ENCODE measurements around the gene PLEKHN1. TPM values are rescaled to one million over a fixed set of nuclear protein-coding genes. Genes with fewer than 3 reads are reported as not detected.
A peak's percentile ranks its signal among the peaks of the same experiment; 100 is the strongest.

The PLEKHN1 gene
- total RNA-seq: 1 to 10 TPM; 1.1 to 1.4 TPM

- peaks cover 11% of the 10 kb centered on the region for H3K27me3 Mint-ChIP-seq
- H3K36me3 Mint-ChIP-seq (ENCODE audit: low read depth): no peaks in the 10 kb centered on the region
- H3K9me3 Mint-ChIP-seq (ENCODE audit: low read depth): no peaks in the 10 kb centered on the region
- no peak within 1 kb of the TSS for H3K27ac Mint-ChIP-seq
- H3K4me3 Mint-ChIP-seq: peak within 1 kb of the TSS; percentile 68
- intact Hi-C loops (cut with DNase I, micrococcal nuclease): loop anchor here in 1 of 2 experiments (10.0 kb wide), 1 partner anchor 59 kb away; the partner anchor contains the start of gene AGRN
- CTCF ChIA-PET: interaction anchor here (0.7 kb wide), 1 partner anchor 47 kb away, joined by 3 read pairs; the partner anchor contains the start of gene ISG15
- POLR2A ChIA-PET: no interaction called here
- ATAC-seq (peak; percentile 59), DNase-seq (peak; percentile 53)
- peaks cover 10% of the 10 kb centered on the region for H3K4me1 Mint-ChIP-seq
These were observed at the start of gene PLEKHN1 for GRCh38 chr1:966135-966703. Gene PLEKHN1, plus strand, starts transcription at chr1:966482. Its CDS starts 50 bp downstream, at chr1:966532.

GRCh38 chr1:917076-917459 lies 49.2 kb upstream of the PLEKHN1 start:
- no peak overlapping the region for H3K27ac Mint-ChIP-seq
- H3K27me3 Mint-ChIP-seq: peaks cover 31% of the 10 kb centered on the region
- H3K4me3 Mint-ChIP-seq: no peak overlapping the region
- peaks cover 11% of the 10 kb centered on the region for H3K4me1 Mint-ChIP-seq
- intact Hi-C loops (cut with DNase I, micrococcal nuclease): no loop called here
- H3K9me3 Mint-ChIP-seq (ENCODE audit: low read depth): no peaks in the 10 kb centered on the region
- no peaks in the 10 kb centered on the region for H3K36me3 Mint-ChIP-seq (ENCODE audit: low read depth)
- no peak for ATAC-seq
- DNase-seq: no peak
- POLR2A ChIA-PET: no interaction called here
- CTCF ChIA-PET: no interaction called here

GRCh38 chr1:917466-918091 lies 48.7 kb upstream of the PLEKHN1 start:
- no peak overlapping the region for H3K4me3 Mint-ChIP-seq
- intact Hi-C loops (cut with DNase I, micrococcal nuclease): no loop called here
- H3K9me3 Mint-ChIP-seq (ENCODE audit: low read depth): no peaks in the 10 kb centered on the region
- H3K4me1 Mint-ChIP-seq: peaks cover 10% of the 10 kb centered on the region
- H3K27me3 Mint-ChIP-seq: peaks cover 34% of the 10 kb centered on the region
- DNase-seq (no peak), ATAC-seq (no peak)
- H3K36me3 Mint-ChIP-seq (ENCODE audit: low read depth): no peaks in the 10 kb centered on the region
- CTCF ChIA-PET: no interaction called here
- no peak overlapping the region for H3K27ac Mint-ChIP-seq
- POLR2A ChIA-PET: no interaction called here

GRCh38 chr1:918353-918752 lies 47.9 kb upstream of the PLEKHN1 start:
- H3K27me3 Mint-ChIP-seq: peaks cover 35% of the 10 kb centered on the region
- peaks cover 11% of the 10 kb centered on the region for H3K4me1 Mint-ChIP-seq
- ChIA-PET POLR2A (no interaction called here), CTCF (no interaction called here)
- no peaks in the 10 kb centered on the region for H3K9me3 Mint-ChIP-seq (ENCODE audit: low read depth)
- ATAC-seq (no peak), DNase-seq (no peak)
- H3K36me3 Mint-ChIP-seq (ENCODE audit: low read depth): peaks cover 1% of the 10 kb centered on the region
- no peak overlapping the region for H3K4me3 Mint-ChIP-seq
- intact Hi-C loops (cut with DNase I, micrococcal nuclease): no loop called here
- no peak overlapping the region for H3K27ac Mint-ChIP-seq

- CTCF ChIA-PET: no interaction called here
- Mint-ChIP-seq H3K9me3 (ENCODE audit: low read depth) (no peaks in the 10 kb centered on the region), H3K36me3 (ENCODE audit: low read depth) (peaks cover 2% of the 10 kb centered on the region), H3K27me3 (peaks cover 37% of the 10 kb centered on the region), H3K4me3 (no peak overlapping the region), H3K27ac (no peak overlapping the region), H3K4me1 (peaks cover 12% of the 10 kb centered on the region)
- no peak for DNase-seq
- POLR2A ChIA-PET: no interaction called here
- ATAC-seq: no peak
- intact Hi-C loops (cut with DNase I, micrococcal nuclease): no loop called here
These were observed 47.4 kb upstream of the PLEKHN1 start for GRCh38 chr1:918843-919242.

- Mint-ChIP-seq H3K27me3 (peaks cover 37% of the 10 kb centered on the region), H3K36me3 (ENCODE audit: low read depth) (peaks cover 2% of the 10 kb centered on the region), H3K27ac (no peak overlapping the region), H3K9me3 (ENCODE audit: low read depth) (no peaks in the 10 kb centered on the region), H3K4me1 (peaks cover 12% of the 10 kb centered on the region), H3K4me3 (no peak overlapping the region)
- ATAC-seq (no peak), DNase-seq (no peak)
- intact Hi-C loops (cut with DNase I, micrococcal nuclease): no loop called here
- ChIA-PET POLR2A (no interaction called here), CTCF (interaction anchor here (1.6 kb wide), 1 partner anchor 7 kb away, joined by 5 read pairs; no protein-coding TSS in a partner anchor)
These were observed 46.9 kb upstream of the PLEKHN1 start for GRCh38 chr1:919271-919872.

GRCh38 chr1:920010-920409 lies 46.3 kb upstream of the PLEKHN1 start:
- intact Hi-C loops (cut with DNase I, micrococcal nuclease): loop anchor here (2.0 to 5.0 kb wide), 2 partner anchors 21 to 48 kb away; no protein-coding TSS in a partner anchor
- Mint-ChIP-seq H3K4me3 (no peak overlapping the region), H3K27me3 (peaks cover 37% of the 10 kb centered on the region), H3K27ac (no peak overlapping the region), H3K9me3 (ENCODE audit: low read depth) (no peaks in the 10 kb centered on the region), H3K36me3 (ENCODE audit: low read depth) (peaks cover 2% of the 10 kb centered on the region), H3K4me1 (peaks cover 12% of the 10 kb centered on the region)
- no peak for DNase-seq
- POLR2A ChIA-PET: no interaction called here
- CTCF ChIA-PET: interaction anchor here (1.6 kb wide), 1 partner anchor 8 kb away, joined by 5 read pairs; no protein-coding TSS in a partner anchor
- no peak for ATAC-seq

- intact Hi-C loops (cut with DNase I, micrococcal nuclease): loop anchor here (2.0 to 5.0 kb wide), 2 partner anchors 20 to 48 kb away; no protein-coding TSS in a partner anchor
- ATAC-seq (no peak), DNase-seq (no peak)
- POLR2A ChIA-PET: no interaction called here
- Mint-ChIP-seq H3K27me3 (peaks cover 37% of the 10 kb centered on the region), H3K9me3 (ENCODE audit: low read depth) (no peaks in the 10 kb centered on the region), H3K27ac (no peak overlapping the region), H3K4me3 (no peak overlapping the region), H3K36me3 (ENCODE audit: low read depth) (peaks cover 2% of the 10 kb centered on the region), H3K4me1 (peaks cover 12% of the 10 kb centered on the region)
- CTCF ChIA-PET: interaction anchor here (1.6 kb wide), 1 partner anchor 8 kb away, joined by 5 read pairs; no protein-coding TSS in a partner anchor
These were observed 45.8 kb upstream of the PLEKHN1 start for GRCh38 chr1:920521-920920.

- DNase-seq (peak; percentile 52), ATAC-seq (peak; percentile 42)
- POLR2A ChIA-PET: no interaction called here
- CTCF ChIA-PET: interaction anchor here (1.6 kb wide), 1 partner anchor 9 kb away, joined by 5 read pairs; no protein-coding TSS in a partner anchor
- no peak overlapping the region for H3K27ac Mint-ChIP-seq
- no peak overlapping the region for H3K4me3 Mint-ChIP-seq
- H3K27me3 Mint-ChIP-seq: peaks cover 42% of the 10 kb centered on the region
- no peaks in the 10 kb centered on the region for H3K9me3 Mint-ChIP-seq (ENCODE audit: low read depth)
- H3K4me1 Mint-ChIP-seq: peaks cover 12% of the 10 kb centered on the region
- intact Hi-C loops (cut with DNase I, micrococcal nuclease): loop anchor here (2.0 to 5.0 kb wide), 2 partner anchors 20 to 49 kb away; no protein-coding TSS in a partner anchor
- peaks cover 2% of the 10 kb centered on the region for H3K36me3 Mint-ChIP-seq (ENCODE audit: low read depth)
These were observed 45.1 kb upstream of the PLEKHN1 start for GRCh38 chr1:921011-921837.

- Mint-ChIP-seq H3K36me3 (ENCODE audit: low read depth) (peaks cover 2% of the 10 kb centered on the region), H3K27ac (no peak within 1 kb of the TSS), H3K27me3 (peaks cover 48% of the 10 kb centered on the region), H3K4me1 (peaks cover 12% of the 10 kb centered on the region), H3K9me3 (ENCODE audit: low read depth) (no peaks in the 10 kb centered on the region), H3K4me3 (peak within 1 kb of the TSS; percentile 60)
- ChIA-PET POLR2A (no interaction called here), CTCF (no interaction called here)
- intact Hi-C loops (cut with DNase I, micrococcal nuclease): loop anchor here in 1 of 2 experiments (5.0 kb wide), 1 partner anchor 51 kb away; no protein-coding TSS in a partner anchor
- ATAC-seq (no peak), DNase-seq (peak; percentile 65)
These were observed 42.9 kb upstream of the PLEKHN1 start, which contains the start of gene SAMD11 for GRCh38 chr1:923131-923990. Gene SAMD11, plus strand, starts transcription at chr1:923923. Its CDS starts 509 bp downstream, at chr1:924432.

Data from activated CD4-positive, alpha-beta T cell treated with anti-CD3 and anti-CD28 coated beads for 36 hours (primary cell).